Glutamatergic neuron (in vitro differentiated cells): ENCODE measurements around the gene MX2. TPM values are rescaled to one million over a fixed set of nuclear protein-coding genes. Genes with fewer than 3 reads are reported as not detected.
"Not testable (repeated sequence)": the region's sequence is repeated elsewhere in the genome, so short reads cannot be mapped to it uniquely, and the experiment has no call there.

Source experiments
- DNase-seq: peaks from one replicate; pipeline ENCODE4 v3.0.0; 2022
- H3K27ac Mint-ChIP-seq: one replicate; pipeline ENCODE4 v1.8.0; 2020; ENCODE audit warnings: mild to moderate bottlenecking, mixed read lengths, inconsistent platforms; ENCODE audit not compliant: unreplicated experiment
- H3K27me3 Mint-ChIP-seq: one replicate; pipeline ENCODE4 v1.8.0; 2020; ENCODE audit warnings: mild to moderate bottlenecking, moderate library complexity, mixed read lengths, inconsistent platforms; ENCODE audit not compliant: unreplicated experiment
- H3K36me3 Mint-ChIP-seq: one replicate; pipeline ENCODE4 v1.8.0; 2020; ENCODE audit warnings: mild to moderate bottlenecking, mixed read lengths, inconsistent platforms; ENCODE audit not compliant: unreplicated experiment
- H3K4me1 Mint-ChIP-seq: one replicate; pipeline ENCODE4 v1.8.0; 2020; ENCODE audit warnings: mild to moderate bottlenecking, low read depth, mixed read lengths, inconsistent platforms; ENCODE audit not compliant: unreplicated experiment
- H3K4me3 Mint-ChIP-seq: one replicate; pipeline ENCODE4 v1.8.0; 2020; ENCODE audit warnings: mild to moderate bottlenecking, mixed read lengths, inconsistent platforms; ENCODE audit not compliant: unreplicated experiment
- H3K9me3 Mint-ChIP-seq: one replicate; pipeline ENCODE4 v1.8.0; 2020; ENCODE audit warnings: mild to moderate bottlenecking, moderate library complexity, mixed read lengths, inconsistent platforms; ENCODE audit not compliant: unreplicated experiment
- long read RNA-seq: library from polyadenylated mRNA; unstranded; transcript quantifications from one replicate; pipeline ENCODE4 v2.0.0, GENCODE V29; 2020; ENCODE audit not compliant: unreplicated experiment
- total RNA-seq: library from RNA; stranded (reverse); fragmentation: NEBNext Ultra II Directional; extraction: Animal tissue kit (Norgen Biotek cat#: 25700); gene quantifications from one replicate; pipeline ENCODE4 v1.2.1, GENCODE V29; 2021; ENCODE audit not compliant: unreplicated experiment
- TF ChIP-seq, protein P1 (sequence below): fragments of 200-600 bp; sonication (generic); IDR thresholded peaks from one replicate; pipeline ENCODE4 v1.5.0; 2021; ENCODE audit not compliant: partially characterized antibody, unreplicated experiment

Gene MX2, protein sequence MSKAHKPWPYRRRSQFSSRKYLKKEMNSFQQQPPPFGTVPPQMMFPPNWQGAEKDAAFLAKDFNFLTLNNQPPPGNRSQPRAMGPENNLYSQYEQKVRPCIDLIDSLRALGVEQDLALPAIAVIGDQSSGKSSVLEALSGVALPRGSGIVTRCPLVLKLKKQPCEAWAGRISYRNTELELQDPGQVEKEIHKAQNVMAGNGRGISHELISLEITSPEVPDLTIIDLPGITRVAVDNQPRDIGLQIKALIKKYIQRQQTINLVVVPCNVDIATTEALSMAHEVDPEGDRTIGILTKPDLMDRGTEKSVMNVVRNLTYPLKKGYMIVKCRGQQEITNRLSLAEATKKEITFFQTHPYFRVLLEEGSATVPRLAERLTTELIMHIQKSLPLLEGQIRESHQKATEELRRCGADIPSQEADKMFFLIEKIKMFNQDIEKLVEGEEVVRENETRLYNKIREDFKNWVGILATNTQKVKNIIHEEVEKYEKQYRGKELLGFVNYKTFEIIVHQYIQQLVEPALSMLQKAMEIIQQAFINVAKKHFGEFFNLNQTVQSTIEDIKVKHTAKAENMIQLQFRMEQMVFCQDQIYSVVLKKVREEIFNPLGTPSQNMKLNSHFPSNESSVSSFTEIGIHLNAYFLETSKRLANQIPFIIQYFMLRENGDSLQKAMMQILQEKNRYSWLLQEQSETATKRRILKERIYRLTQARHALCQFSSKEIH
- not detected for total RNA-seq
- long read RNA-seq, result 0 reads

DNA sequence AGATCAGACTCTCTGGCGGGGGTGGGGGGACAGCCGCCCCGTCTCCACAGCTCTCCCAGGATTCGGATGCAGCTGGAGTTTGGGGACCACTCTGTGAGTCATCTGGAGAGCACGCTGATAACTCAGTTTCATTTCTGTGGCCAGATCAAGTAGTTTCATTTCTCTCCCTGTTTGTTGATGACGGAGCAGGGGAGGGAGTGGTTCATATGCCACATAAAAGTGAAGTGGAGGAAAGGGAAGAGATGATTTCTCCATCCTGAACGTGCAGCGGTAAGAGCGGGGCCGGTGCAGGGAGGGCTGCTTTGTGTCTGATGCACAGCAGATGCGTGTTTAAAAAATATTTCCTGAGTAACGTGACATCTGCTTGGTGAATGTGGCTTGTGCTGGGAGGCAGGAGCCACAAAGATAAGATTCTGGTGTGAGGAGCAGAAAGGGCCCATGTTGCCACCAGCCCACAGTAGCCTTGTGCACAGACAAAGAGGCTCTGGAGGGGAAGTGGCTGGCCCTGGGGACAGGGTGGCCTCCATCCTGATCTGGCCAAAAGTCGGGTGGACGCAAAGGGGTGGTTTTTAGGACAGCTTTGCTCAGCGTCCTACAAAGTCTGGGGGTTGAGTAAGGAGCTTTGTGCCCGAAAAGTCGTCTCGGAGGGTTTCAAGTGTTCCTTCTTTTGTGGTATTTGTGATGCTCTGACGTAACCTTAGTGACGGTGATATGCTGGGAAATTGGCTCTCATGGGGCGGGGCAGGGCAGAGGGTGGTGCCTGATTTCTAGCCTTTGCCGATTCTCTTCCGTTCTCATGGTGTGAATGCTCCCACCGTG is at the start of gene MX2:
TSS of gene MX2 (plus strand) at position 242 of the 819 bp plus-strand sequence. CDS start 14,880 bp downstream, outside the sequence.
- DNase-seq, result no peak
- no peaks in the 10 kb centered on the region for H3K36me3 Mint-ChIP-seq
- H3K27me3 Mint-ChIP-seq, result peaks cover 7% of the 10 kb centered on the region
- peaks cover 4% of the 10 kb centered on the region for H3K9me3 Mint-ChIP-seq
- peaks cover 11% of the 10 kb centered on the region for H3K4me1 Mint-ChIP-seq
- H3K27ac Mint-ChIP-seq, result peak within 1 kb of the TSS; percentile 60
- TF ChIP-seq, protein P1, sequence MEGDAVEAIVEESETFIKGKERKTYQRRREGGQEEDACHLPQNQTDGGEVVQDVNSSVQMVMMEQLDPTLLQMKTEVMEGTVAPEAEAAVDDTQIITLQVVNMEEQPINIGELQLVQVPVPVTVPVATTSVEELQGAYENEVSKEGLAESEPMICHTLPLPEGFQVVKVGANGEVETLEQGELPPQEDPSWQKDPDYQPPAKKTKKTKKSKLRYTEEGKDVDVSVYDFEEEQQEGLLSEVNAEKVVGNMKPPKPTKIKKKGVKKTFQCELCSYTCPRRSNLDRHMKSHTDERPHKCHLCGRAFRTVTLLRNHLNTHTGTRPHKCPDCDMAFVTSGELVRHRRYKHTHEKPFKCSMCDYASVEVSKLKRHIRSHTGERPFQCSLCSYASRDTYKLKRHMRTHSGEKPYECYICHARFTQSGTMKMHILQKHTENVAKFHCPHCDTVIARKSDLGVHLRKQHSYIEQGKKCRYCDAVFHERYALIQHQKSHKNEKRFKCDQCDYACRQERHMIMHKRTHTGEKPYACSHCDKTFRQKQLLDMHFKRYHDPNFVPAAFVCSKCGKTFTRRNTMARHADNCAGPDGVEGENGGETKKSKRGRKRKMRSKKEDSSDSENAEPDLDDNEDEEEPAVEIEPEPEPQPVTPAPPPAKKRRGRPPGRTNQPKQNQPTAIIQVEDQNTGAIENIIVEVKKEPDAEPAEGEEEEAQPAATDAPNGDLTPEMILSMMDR, result no peak
- H3K4me3 Mint-ChIP-seq, result no peak within 1 kb of the TSS

DNA sequence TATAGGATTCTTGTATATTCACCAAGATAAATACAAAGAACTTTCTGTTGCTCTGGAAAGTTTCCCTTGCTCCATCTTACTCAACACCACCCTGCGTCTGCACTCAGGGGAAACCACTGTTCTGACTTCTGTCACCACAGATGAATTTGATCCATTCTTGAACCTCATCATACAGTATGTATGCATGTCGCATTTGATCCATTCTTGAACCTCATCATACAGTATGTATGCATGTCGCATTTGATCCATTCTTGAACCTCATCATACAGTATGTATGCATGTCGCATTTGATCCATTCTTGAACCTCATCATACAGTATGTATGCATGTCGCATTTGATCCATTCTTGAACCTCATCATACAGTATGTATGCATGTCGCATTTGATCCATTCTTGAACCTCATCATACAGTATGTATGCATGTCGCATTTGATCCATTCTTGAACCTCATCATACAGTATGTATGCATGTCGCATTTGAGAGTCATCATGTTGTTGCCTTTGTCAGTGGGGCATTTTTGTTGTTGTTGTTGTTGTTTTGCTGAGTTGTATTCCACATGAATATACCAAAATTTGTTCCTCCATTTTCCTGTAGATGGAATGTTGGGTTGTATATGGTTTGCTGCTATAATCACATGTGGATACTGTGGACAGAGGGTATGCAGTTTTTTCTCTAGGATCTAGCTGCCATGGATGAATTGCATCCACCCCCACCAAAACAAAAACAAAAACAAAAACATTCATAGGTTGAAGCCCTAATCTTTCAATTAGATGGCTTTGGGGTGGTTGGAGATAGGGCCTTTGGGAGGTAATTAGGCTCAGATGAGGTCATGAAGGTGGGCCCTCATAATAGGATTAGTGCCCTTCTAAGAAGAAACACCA is 48.3 kb upstream of the MX2 start:
- not testable (repeated sequence) for H3K4me1 Mint-ChIP-seq, H3K9me3 Mint-ChIP-seq, H3K36me3 Mint-ChIP-seq, DNase-seq, H3K27ac Mint-ChIP-seq, H3K4me3 Mint-ChIP-seq
- peaks cover 16% of the 10 kb centered on the region for H3K27me3 Mint-ChIP-seq

DNA sequence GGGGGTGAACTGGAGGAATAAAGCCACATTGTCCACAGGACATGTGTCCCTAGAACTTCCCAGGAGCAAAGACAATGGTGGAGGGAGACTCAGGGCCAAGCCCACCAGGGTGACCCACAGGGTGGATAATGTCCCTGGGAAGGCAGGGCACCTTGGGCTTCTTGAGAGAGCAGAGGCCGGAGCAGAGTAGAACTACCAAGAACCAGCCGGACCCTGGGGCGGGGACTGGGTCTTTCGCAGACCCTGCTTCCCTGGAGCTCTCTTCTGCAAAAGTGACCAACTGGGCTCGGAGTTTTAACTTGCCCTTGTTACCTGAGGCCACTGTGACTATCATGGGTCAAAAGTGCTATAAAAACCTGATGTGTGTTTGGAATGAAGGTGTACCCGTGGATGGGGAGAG is 46.1 kb upstream of the MX2 start:
- peak overlapping the region; percentile 75 for H3K4me3 Mint-ChIP-seq
- H3K27me3 Mint-ChIP-seq, result peaks cover 14% of the 10 kb centered on the region
- no peaks in the 10 kb centered on the region for H3K4me1 Mint-ChIP-seq
- H3K9me3 Mint-ChIP-seq, result peaks cover 2% of the 10 kb centered on the region
- no peaks in the 10 kb centered on the region for H3K36me3 Mint-ChIP-seq
- TF ChIP-seq, protein P1, result no peak
- DNase-seq, result no peak
- H3K27ac Mint-ChIP-seq, result no peak overlapping the region

DNA sequence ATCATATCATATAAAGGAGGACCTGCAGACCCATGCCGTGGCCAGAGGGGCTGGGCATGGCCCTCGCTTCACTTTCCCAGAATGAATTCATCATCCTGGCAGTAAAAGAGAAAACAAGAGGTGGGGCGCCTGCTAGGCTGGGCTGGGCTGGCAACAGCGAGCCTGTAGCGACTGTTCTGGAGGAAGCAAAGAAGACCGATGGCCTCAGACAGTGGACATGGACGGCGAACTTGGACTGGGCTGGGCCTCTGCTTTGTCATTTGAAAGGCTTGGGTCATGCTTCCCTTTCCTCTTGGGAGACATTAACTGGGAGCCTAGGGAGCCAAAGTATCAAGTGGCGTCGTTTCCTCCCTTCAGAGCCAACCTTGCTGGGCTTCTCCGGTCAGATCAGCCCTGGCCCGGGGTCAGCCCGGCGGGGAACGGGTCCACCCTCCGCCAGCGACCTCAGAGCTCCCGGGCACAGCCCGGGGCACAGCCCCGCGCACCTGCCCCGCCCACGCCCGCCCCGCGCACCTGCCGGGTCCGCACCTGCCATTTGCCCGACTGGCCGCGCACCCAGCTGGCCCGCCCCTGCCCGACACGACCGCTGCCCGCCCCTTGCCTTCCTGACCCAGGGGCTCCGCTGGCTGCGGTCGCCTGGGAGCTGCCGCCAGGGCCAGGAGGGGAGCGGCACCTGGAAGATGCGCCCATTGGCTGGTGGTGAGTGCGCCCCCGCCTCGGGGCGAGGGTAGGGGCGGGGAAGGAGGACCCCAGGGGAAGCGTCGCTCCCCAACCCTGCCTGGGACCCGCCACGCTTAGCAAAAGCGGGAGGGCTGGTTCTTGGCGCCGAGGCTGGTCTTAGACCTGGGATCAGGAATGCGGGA is 45.4 kb upstream of the MX2 start, which contains the start of gene FAM3B:
TSS of gene FAM3B (plus strand) at position 602 of the 863 bp plus-strand sequence. CDS start at position 681, 79 bp downstream.
- TF ChIP-seq, protein P1, result no peak
- Mint-ChIP-seq H3K4me3 (peak within 1 kb of the TSS; percentile 75), H3K27me3 (peaks cover 14% of the 10 kb centered on the region), H3K27ac (no peak within 1 kb of the TSS), H3K9me3 (peaks cover 2% of the 10 kb centered on the region), H3K4me1 (no peaks in the 10 kb centered on the region), H3K36me3 (no peaks in the 10 kb centered on the region)
- peak; percentile 39 for DNase-seq
